IPS DF 19.7 (cell line): ENCODE data around the gene NCKAP5L.
"Not testable (repeated sequence)": the region's sequence is repeated elsewhere in the genome, so short reads cannot be mapped to it uniquely, and the experiment has no call there.

Experiments used
- DNase-seq: peaks from one replicate; pipeline ENCODE4 v3.0.0-alpha.2; 2013; ENCODE audit warnings: low read depth, low spot score

The NCKAP5L gene

GRCh38 chr12:49800421-49801140 is 27.6 kb downstream of the NCKAP5L start:
- no peak for DNase-seq

GRCh38 chr12:49798934-49799333 is 29.3 kb downstream of the NCKAP5L start:
- DNase-seq, result no peak

GRCh38 chr12:49798248-49798647 is 30.0 kb downstream of the NCKAP5L start:
- DNase-seq, result no peak

GRCh38 chr12:49797449-49797776 is 30.8 kb downstream of the NCKAP5L start:
- no peak for DNase-seq

- DNase-seq, result no peak
These were observed 31.4 kb downstream of the NCKAP5L start for GRCh38 chr12:49796606-49797448.

GRCh38 chr12:49796155-49796554 is 32.1 kb downstream of the NCKAP5L start:
- no peak for DNase-seq

GRCh38 chr12:49795654-49796105 is 32.5 kb downstream of the NCKAP5L start:
- no peak for DNase-seq

GRCh38 chr12:49794811-49795653 is 33.2 kb downstream of the NCKAP5L start:
- no peak for DNase-seq

GRCh38 chr12:49794021-49794420 is 34.2 kb downstream of the NCKAP5L start:
- DNase-seq, result no peak

GRCh38 chr12:49793620-49794019 is 34.6 kb downstream of the NCKAP5L start:
- DNase-seq, result no peak

GRCh38 chr12:49792976-49793580 is 35.1 kb downstream of the NCKAP5L start:
- DNase-seq, result no peak

GRCh38 chr12:49792181-49792970 is 35.8 kb downstream of the NCKAP5L start:
- DNase-seq, result no peak

GRCh38 chr12:49791700-49792099 is 36.5 kb downstream of the NCKAP5L start:
- no peak for DNase-seq

- no peak for DNase-seq
These were observed 37.3 kb downstream of the NCKAP5L start for GRCh38 chr12:49790741-49791555.

- peak; percentile 47 for DNase-seq
These were observed 38.2 kb downstream of the NCKAP5L start for GRCh38 chr12:49789992-49790391.

GRCh38 chr12:49787672-49788071 is 40.5 kb downstream of the NCKAP5L start:
- DNase-seq, result no peak

GRCh38 chr12:49784756-49785409 is 43.3 kb downstream of the NCKAP5L start:
- DNase-seq, result no peak

GRCh38 chr12:49783917-49784676 is 44.1 kb downstream of the NCKAP5L start:
- DNase-seq, result no peak

- DNase-seq, result not testable (repeated sequence)
These were observed 47.3 kb downstream of the NCKAP5L start for GRCh38 chr12:49780914-49781313.
